K562 (cell line): ENCODE data around the gene TLN1. TPM values are rescaled to one million over a fixed set of nuclear protein-coding genes. Genes with fewer than 3 reads are reported as not detected.
A peak's percentile ranks its signal among the peaks of the same experiment; 100 is the strongest.

Source experiments
- MNT ChIP-seq, 2 experiments: fragments of 450-650 bp; conservative IDR thresholded peaks; 2 replicates each; pipeline ENCODE4 v1.6.1; 2017; ENCODE audit warnings: mild to moderate bottlenecking in 2 of 2, moderate library complexity in 2 of 2
- RB1 ChIP-seq: fragments of 450-650 bp; IDR thresholded peaks from 2 replicates; pipeline ENCODE4 v1.6.1; 2017; ENCODE audit warnings: low read depth, mild to moderate bottlenecking
- RBFOX2 ChIP-seq: fragments of 200-400 bp; formaldehyde crosslinking; IDR thresholded peaks from 2 replicates; pipeline ENCODE4 v1.6.1; 2017; ENCODE audit warnings: low read depth, mild to moderate bottlenecking, low read length, moderate library complexity
- RREB1 ChIP-seq: fragments of 250-450 bp; sonication (Bioruptor Pico); IDR thresholded peaks from 2 replicates; pipeline ENCODE4 v1.4.0; 2020
- TEAD4 ChIP-seq, 2 experiments: sonication (generic) in 1 of 2; formaldehyde crosslinking in 1 of 2; IDR thresholded peaks; 2 replicates each; pipeline versions ENCODE4 v1.6.1 to v1.8.0; 2012 to 2022; ENCODE audit warnings: borderline replicate concordance in 1 of 2, inconsistent platforms in 1 of 2, low read length in 1 of 2, mild to moderate bottlenecking in 1 of 2, missing genetic modification reagents in 1 of 2
- TFAM ChIP-seq: fragments of 250-450 bp; sonication (Bioruptor Pico); conservative IDR thresholded peaks from 2 replicates; pipeline ENCODE4 v1.5.0; 2021; ENCODE audit warnings: mild to moderate bottlenecking, moderate library complexity
- polyA plus RNA-seq, 8 experiments: library from polyadenylated mRNA; depleted of rRNA in 4 of 8; stranded (reverse) in 5 of 8; unstranded in 3 of 8; fragments of >200 nt; fragmentation: Nextera tagmentation in 2 of 8; fragmentation: Illumina TruSeq in 1 of 8; extraction: Ambion mirVana in 2 of 8; extraction: Trizol in 1 of 8; gene quantifications; 2 replicates each; pipeline versions ENCODE4 v1.2.1 to v1.2.3, GENCODE V29; 2011 to 2014; ENCODE audit warnings: inconsistent platforms in 1 of 8, missing spikeins in 1 of 8
- total RNA-seq, 7 experiments: library from RNA; depleted of rRNA in 6 of 7; stranded (reverse); fragments of >200 nt in 6 of 7; fragmentation: Illumina TruSeq in 2 of 7; extraction: Trizol in 2 of 7; gene quantifications; 2 replicates each; pipeline versions ENCODE4 v1.2.1 to v1.2.3, GENCODE V29; 2011 to 2021; ENCODE audit warnings: low replicate concordance in 1 of 7

TLN1 gene
- total and polyA plus RNA-seq, 9 of the 15 experiments (the other 6 are each of a cell fraction or from before 2014, with no cell fraction given), result 3.6 to 240 (median 54.8) TPM

DNA sequence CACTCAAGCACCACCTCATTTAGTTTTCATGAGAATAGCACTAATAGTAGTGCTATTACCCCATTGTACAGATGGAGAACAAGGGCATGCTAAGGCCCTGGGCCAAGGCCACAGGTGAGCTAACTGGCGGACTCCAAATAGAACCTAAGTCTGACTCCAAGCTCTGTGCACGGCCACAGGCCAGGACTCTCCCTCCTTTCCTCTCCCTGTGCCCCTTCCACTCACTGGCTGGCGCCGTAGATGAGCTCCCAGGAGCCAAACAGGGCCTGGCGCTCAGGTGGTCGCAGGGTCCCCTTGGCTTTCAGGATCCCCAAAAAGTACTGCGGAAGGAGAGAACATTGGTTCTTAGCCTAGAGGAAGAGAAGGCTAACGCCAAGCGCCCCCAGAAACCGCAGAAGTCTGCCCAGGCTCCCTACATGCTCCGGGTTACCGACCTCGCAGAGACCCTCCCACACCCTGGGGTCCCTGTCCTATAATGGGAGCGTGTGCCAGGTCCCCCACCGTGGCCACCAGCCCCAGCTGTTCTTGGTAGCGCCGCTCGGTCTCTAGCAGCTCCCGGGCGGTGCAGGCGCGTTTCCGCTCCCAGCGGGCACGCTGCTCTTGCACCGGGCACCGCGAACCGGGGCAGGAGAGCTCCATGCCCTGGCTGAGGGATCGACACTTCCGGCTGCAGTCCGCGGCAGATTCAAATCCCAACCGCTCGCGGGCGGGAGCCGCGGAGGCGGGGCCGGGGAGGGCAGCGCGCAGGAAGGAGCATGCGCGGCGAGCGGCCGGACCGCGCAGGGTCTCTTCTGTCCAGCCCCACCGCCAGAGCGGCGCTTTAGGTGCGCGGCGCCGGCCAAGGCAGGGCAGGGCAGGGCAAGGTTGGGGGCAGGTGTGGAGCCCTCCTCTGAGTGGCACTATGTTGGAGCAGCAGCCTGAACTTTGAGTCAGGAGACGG, 67.2 kb downstream of the TLN1 start, which contains the start of gene ARHGEF39 (continued):
- peak; percentile 28 to 66; a peak in 3 of 4 replicates for TF ChIP-seq MNT (conservative IDR thresholded peaks at IDR 0.05)
- peak; percentile 96 for TF ChIP-seq RBFOX2
- TF ChIP-seq TFAM (CRISPR knock-in tag), result no peak
- no peak for TF ChIP-seq TEAD4 (IDR thresholded peaks at IDR 0.05; ENCODE audit: low read length)
- no peak for TF ChIP-seq TEAD4 (CRISPR knock-in tag; IDR thresholded peaks at IDR 0.05; ENCODE audit: borderline replicate concordance)
- no peak for TF ChIP-seq RREB1 (CRISPR knock-in tag)
- peak; percentile 74; the same call in 1 of the 2 replicates for TF ChIP-seq RB1
